ENCODE results near the gene FOXO3. TPM values are rescaled to one million over a fixed set of nuclear protein-coding genes. Genes with fewer than 3 reads are reported as not detected.

The FOXO3 gene
- total RNA-seq, 2 donors from 2014 or later = 16.4 to 20.3 TPM

- no peak overlapping the region for H3K4me3 ChIP-seq (ENCODE audit: low read length)
- H3K27ac ChIP-seq (ENCODE audit: low read depth, low read length) = no peak overlapping the region
- WGBS, 2 experiments (ENCODE audit: insufficient coverage in 1 of 2, insufficient read length in 1 of 2) = 83 to 95% methylated on average over 1 to 3 of the region's 3 CpGs
- Mint-ChIP-seq H3K4me3 (no peak overlapping the region), H3K27me3 (ENCODE audit: insufficient read depth) (no peaks in the 10 kb centered on the region), H3K9me3 (no peaks in the 10 kb centered on the region), H3K36me3 (ENCODE audit: low read depth) (peaks cover 9% of the 10 kb centered on the region), H3K4me1 (peaks cover 28% of the 10 kb centered on the region), H3K27ac (no peak overlapping the region)
- peaks cover 10% of the 10 kb centered on the region for H3K36me3 ChIP-seq (ENCODE audit: control insufficient read depth, insufficient read depth, low read length)
- H3K4me1 ChIP-seq (ENCODE audit: control insufficient read depth, insufficient read depth, low read length) = peaks cover 8% of the 10 kb centered on the region
- no peak overlapping the region for H3K9ac ChIP-seq (ENCODE audit: extremely low read depth, low read length, poor library complexity, severe bottlenecking)
- DNase-seq = no peak
- no peak for TF ChIP-seq CTCF (conservative IDR thresholded peaks at IDR 0.05)
- no peaks in the 10 kb centered on the region for H3K9me3 ChIP-seq (ENCODE audit: control insufficient read depth, low read length)
- H3K27me3 ChIP-seq (ENCODE audit: control insufficient read depth, insufficient read depth, low read length, poor library complexity, severe bottlenecking) = no peaks in the 10 kb centered on the region
These were observed 111.9 kb downstream of the FOXO3 start for GRCh38 chr6:108672641-108673040.

GRCh38 chr6:108673153-108673552, 112.4 kb downstream of the FOXO3 start:
- Histone ChIP-seq H3K27ac (ENCODE audit: low read depth, low read length) (no peak overlapping the region), H3K9ac (ENCODE audit: extremely low read depth, low read length, poor library complexity, severe bottlenecking) (no peak overlapping the region), H3K36me3 (ENCODE audit: control insufficient read depth, insufficient read depth, low read length) (peaks cover 5% of the 10 kb centered on the region), H3K4me1 (ENCODE audit: control insufficient read depth, insufficient read depth, low read length) (peaks cover 11% of the 10 kb centered on the region), H3K9me3 (ENCODE audit: control insufficient read depth, low read length) (no peaks in the 10 kb centered on the region), H3K27me3 (ENCODE audit: control insufficient read depth, insufficient read depth, low read length, poor library complexity, severe bottlenecking) (no peaks in the 10 kb centered on the region), H3K4me3 (ENCODE audit: low read length) (no peak overlapping the region)
- Mint-ChIP-seq H3K4me1 (peaks cover 28% of the 10 kb centered on the region), H3K36me3 (ENCODE audit: low read depth) (peaks cover 8% of the 10 kb centered on the region), H3K27ac (no peak overlapping the region), H3K4me3 (no peak overlapping the region), H3K27me3 (ENCODE audit: insufficient read depth) (no peaks in the 10 kb centered on the region), H3K9me3 (no peaks in the 10 kb centered on the region)
- TF ChIP-seq CTCF (conservative IDR thresholded peaks at IDR 0.05) = no peak
- 93 to 100% methylated on average over 2 to 6 of the region's 6 CpGs for WGBS, 2 experiments (ENCODE audit: insufficient coverage in 1 of 2, insufficient read length in 1 of 2)
- DNase-seq = no peak

- Histone ChIP-seq H3K27ac (ENCODE audit: low read depth, low read length) (no peak overlapping the region), H3K9me3 (ENCODE audit: control insufficient read depth, low read length) (no peaks in the 10 kb centered on the region), H3K4me3 (ENCODE audit: low read length) (no peak overlapping the region), H3K27me3 (ENCODE audit: control insufficient read depth, insufficient read depth, low read length, poor library complexity, severe bottlenecking) (no peaks in the 10 kb centered on the region), H3K36me3 (ENCODE audit: control insufficient read depth, insufficient read depth, low read length) (peaks cover under 1% of the 10 kb centered on the region), H3K4me1 (ENCODE audit: control insufficient read depth, insufficient read depth, low read length) (peaks cover 11% of the 10 kb centered on the region), H3K9ac (ENCODE audit: extremely low read depth, low read length, poor library complexity, severe bottlenecking) (no peak overlapping the region)
- Mint-ChIP-seq H3K4me1 (peaks cover 26% of the 10 kb centered on the region), H3K27ac (no peak overlapping the region), H3K27me3 (ENCODE audit: insufficient read depth) (no peaks in the 10 kb centered on the region), H3K36me3 (ENCODE audit: low read depth) (peaks cover 4% of the 10 kb centered on the region), H3K9me3 (no peaks in the 10 kb centered on the region), H3K4me3 (no peak overlapping the region)
- no peak for DNase-seq
- no peak for TF ChIP-seq CTCF (conservative IDR thresholded peaks at IDR 0.05)
- WGBS, 2 experiments (ENCODE audit: insufficient coverage in 1 of 2, insufficient read length in 1 of 2) = 67% methylated on average over 1 to 2 of the region's 2 CpGs
These were observed 112.9 kb downstream of the FOXO3 start for GRCh38 chr6:108673602-108674001.
